Measurements from ENCODE around the gene COX6A2.

COX6A2 gene

DNA sequence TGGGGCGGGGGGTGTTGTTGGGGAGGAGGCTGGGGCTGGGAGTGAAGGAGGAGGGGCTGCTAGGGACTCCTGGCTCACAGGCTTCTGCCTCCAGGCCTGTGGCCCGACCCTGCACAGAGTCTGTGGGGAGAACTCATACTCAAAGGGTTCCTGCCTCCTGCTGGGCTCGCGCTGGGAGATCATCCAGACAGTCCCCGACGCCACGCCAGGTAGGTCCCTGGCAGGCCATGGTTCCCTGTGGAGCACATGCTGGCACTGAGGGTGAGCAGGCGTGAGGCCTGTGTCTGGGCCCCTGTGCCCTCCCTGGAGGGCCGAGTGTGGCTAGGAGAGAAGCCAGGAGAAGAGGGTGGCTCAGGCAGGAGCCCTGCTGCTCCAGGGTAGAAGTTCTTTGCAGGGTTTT lies 30.5 kb downstream of the COX6A2 start:
- DNase-seq (ENCODE audit: insufficient read length) = no peak
- FAIRE-seq = no peak
- TF ChIP-seq TAF1 (IDR thresholded peaks at IDR 0.05; ENCODE audit: borderline replicate concordance, low read depth, low read length) (no peak), POLR2A (IDR thresholded peaks at IDR 0.05; ENCODE audit: low read depth, low read length) (no peak), POLR2AphosphoS5 (IDR thresholded peaks at IDR 0.05; ENCODE audit: low read depth, low read length) (no peak)

DNA sequence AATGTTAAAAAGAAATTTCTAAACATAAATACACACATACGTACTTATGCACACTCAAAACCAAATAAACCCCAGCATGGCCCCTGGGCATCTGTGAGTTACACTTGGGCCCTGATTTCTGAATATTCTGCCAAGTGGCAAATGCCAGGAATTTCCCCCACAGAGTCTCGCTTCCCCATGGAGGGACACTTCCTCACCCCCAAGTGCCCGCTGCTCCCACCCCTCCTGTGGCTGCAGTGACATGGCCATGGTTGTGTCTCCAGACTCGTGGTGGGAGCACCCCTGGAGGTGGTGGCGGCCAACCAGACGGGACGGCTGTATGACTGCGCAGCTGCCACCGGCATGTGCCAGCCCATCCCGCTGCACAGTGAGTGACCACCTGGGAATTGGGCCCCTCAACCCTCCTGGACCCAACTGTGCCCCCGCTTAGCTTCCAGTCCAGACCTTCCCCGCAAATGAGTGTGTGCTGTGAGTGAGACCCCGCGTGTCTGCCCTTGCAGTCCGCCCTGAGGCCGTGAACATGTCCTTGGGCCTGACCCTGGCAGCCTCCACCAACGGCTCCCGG lies 31.0 kb downstream of the COX6A2 start:
- FAIRE-seq (no peak), DNase-seq (ENCODE audit: insufficient read length) (no peak)
- TF ChIP-seq TAF1 (IDR thresholded peaks at IDR 0.05; ENCODE audit: borderline replicate concordance, low read depth, low read length) (no peak), POLR2A (IDR thresholded peaks at IDR 0.05; ENCODE audit: low read depth, low read length) (no peak), POLR2AphosphoS5 (IDR thresholded peaks at IDR 0.05; ENCODE audit: low read depth, low read length) (no peak)

DNA sequence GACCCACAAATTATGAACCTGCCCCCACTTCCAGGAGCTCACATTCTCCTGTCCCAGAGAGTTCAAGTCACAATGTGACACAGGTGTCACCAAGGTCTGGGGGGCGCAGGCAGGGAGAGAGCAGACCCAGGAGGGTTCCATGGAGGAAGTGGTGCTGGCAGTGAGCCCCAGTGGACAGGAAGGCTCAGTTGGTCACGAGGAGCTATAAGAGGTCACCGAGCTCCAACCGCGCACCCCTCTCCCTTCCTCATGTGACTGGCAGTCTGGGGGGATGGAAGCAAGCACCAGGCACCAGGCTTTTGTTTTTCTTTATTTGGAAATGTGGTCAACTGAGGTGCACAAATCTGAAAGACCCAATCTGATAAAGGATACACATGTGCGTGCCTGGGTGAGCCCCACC lies 32.5 kb downstream of the COX6A2 start:
- DNase-seq (ENCODE audit: insufficient read length) (no peak), FAIRE-seq (no peak)
- no peak for TF ChIP-seq POLR2A (IDR thresholded peaks at IDR 0.05; ENCODE audit: low read depth, low read length)
- TF ChIP-seq TAF1 (IDR thresholded peaks at IDR 0.05; ENCODE audit: borderline replicate concordance, low read depth, low read length) = no peak
- TF ChIP-seq POLR2AphosphoS5 (IDR thresholded peaks at IDR 0.05; ENCODE audit: low read depth, low read length) = no peak

GRCh38 chr16:31393056-31393455 lies 35.1 kb downstream of the COX6A2 start, which contains the start of gene ITGAD:
Gene ITGAD, plus strand, starts transcription at chr16:31393335. Its CDS starts 26 bp downstream, at chr16:31393361.
- no peak for DNase-seq (ENCODE audit: insufficient read length)
- TF ChIP-seq POLR2A (IDR thresholded peaks at IDR 0.05; ENCODE audit: low read depth, low read length) = no peak
- no peak for TF ChIP-seq TAF1 (IDR thresholded peaks at IDR 0.05; ENCODE audit: borderline replicate concordance, low read depth, low read length)
- no peak for TF ChIP-seq POLR2AphosphoS5 (IDR thresholded peaks at IDR 0.05; ENCODE audit: low read depth, low read length)
- no peak for FAIRE-seq

- TF ChIP-seq POLR2A (IDR thresholded peaks at IDR 0.05; ENCODE audit: low read depth, low read length) (no peak), POLR2AphosphoS5 (IDR thresholded peaks at IDR 0.05; ENCODE audit: low read depth, low read length) (no peak), TAF1 (IDR thresholded peaks at IDR 0.05; ENCODE audit: borderline replicate concordance, low read depth, low read length) (no peak)
- DNase-seq (ENCODE audit: insufficient read length) (no peak), FAIRE-seq (no peak)
These were observed 37.6 kb downstream of the COX6A2 start for GRCh38 chr16:31390504-31391041.

DNA sequence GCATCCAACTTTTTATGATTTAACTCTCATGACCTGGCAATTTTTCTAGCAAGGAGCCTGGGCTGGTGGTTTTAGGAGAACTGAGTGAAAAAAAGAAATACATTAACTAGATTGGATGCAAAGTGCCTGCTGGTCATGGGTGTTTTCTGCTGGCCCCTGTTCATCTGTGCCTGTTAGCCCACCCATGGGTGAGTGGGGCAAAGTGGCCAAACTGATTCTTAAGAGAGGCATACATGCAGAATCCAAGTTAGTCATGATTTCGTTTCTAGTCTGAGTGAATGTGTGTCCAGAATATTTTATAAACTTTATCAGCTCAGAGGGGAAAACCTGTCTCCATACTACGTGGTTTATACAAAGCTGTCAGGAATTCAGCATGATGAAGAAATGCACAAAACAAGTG lies 39.6 kb downstream of the COX6A2 start:
- no peak for TF ChIP-seq POLR2A (IDR thresholded peaks at IDR 0.05; ENCODE audit: low read depth, low read length)
- no peak for TF ChIP-seq POLR2AphosphoS5 (IDR thresholded peaks at IDR 0.05; ENCODE audit: low read depth, low read length)
- TF ChIP-seq TAF1 (IDR thresholded peaks at IDR 0.05; ENCODE audit: borderline replicate concordance, low read depth, low read length) = no peak
- FAIRE-seq (no peak), DNase-seq (ENCODE audit: insufficient read length) (no peak)

GRCh38 chr16:31386157-31386984 lies 41.8 kb downstream of the COX6A2 start:
- FAIRE-seq = no peak
- DNase-seq (ENCODE audit: insufficient read length) = no peak
- TF ChIP-seq POLR2A (IDR thresholded peaks at IDR 0.05; ENCODE audit: low read depth, low read length) (no peak), TAF1 (IDR thresholded peaks at IDR 0.05; ENCODE audit: borderline replicate concordance, low read depth, low read length) (no peak), POLR2AphosphoS5 (IDR thresholded peaks at IDR 0.05; ENCODE audit: low read depth, low read length) (no peak)

GRCh38 chr16:31385680-31386079 lies 42.5 kb downstream of the COX6A2 start:
- no peak for TF ChIP-seq POLR2AphosphoS5 (IDR thresholded peaks at IDR 0.05; ENCODE audit: low read depth, low read length)
- no peak for TF ChIP-seq TAF1 (IDR thresholded peaks at IDR 0.05; ENCODE audit: borderline replicate concordance, low read depth, low read length)
- no peak for TF ChIP-seq POLR2A (IDR thresholded peaks at IDR 0.05; ENCODE audit: low read depth, low read length)
- FAIRE-seq (no peak), DNase-seq (ENCODE audit: insufficient read length) (no peak)

- DNase-seq (ENCODE audit: insufficient read length) = peak; percentile 75
- TF ChIP-seq TAF1 (IDR thresholded peaks at IDR 0.05; ENCODE audit: borderline replicate concordance, low read depth, low read length) (no peak), POLR2AphosphoS5 (IDR thresholded peaks at IDR 0.05; ENCODE audit: low read depth, low read length) (no peak), POLR2A (IDR thresholded peaks at IDR 0.05; ENCODE audit: low read depth, low read length) (no peak)
- FAIRE-seq = peak; percentile 78
These were observed 45.5 kb downstream of the COX6A2 start for GRCh38 chr16:31382485-31383161.

DNA sequence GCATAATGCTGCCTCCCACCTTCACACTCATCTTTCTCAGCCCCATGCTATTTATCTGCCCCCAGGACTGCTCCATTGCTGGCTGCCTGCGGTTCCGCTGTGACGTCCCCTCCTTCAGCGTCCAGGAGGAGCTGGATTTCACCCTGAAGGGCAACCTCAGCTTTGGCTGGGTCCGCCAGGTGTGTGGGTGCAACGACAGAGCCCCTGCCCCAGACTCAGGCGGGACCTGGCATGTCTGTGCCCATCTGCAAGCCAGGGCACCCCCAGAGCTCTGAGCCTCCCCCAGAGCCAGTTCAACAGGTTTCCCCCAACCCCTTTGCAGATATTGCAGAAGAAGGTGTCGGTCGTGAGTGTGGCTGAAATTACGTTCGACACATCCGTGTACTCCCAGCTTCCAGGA lies 48.0 kb downstream of the COX6A2 start:
- DNase-seq (ENCODE audit: insufficient read length) (no peak), FAIRE-seq (no peak)
- TF ChIP-seq TAF1 (IDR thresholded peaks at IDR 0.05; ENCODE audit: borderline replicate concordance, low read depth, low read length) (no peak), POLR2AphosphoS5 (IDR thresholded peaks at IDR 0.05; ENCODE audit: low read depth, low read length) (no peak), POLR2A (IDR thresholded peaks at IDR 0.05; ENCODE audit: low read depth, low read length) (no peak)

Measured in GM12892 (cell line).